ENCODE data around the gene CHFR. TPM values are rescaled to one million over a fixed set of nuclear protein-coding genes. Genes with fewer than 3 reads are reported as not detected.

The CHFR gene
- total and polyA plus RNA-seq, 9 of the 15 experiments (the other 6 are each of a cell fraction or from before 2014, with no cell fraction given) = 0.61 to 33.9 (median 19.3) TPM

- TF ChIP-seq ERF (CRISPR knock-in tag; IDR thresholded peaks at IDR 0.05) (0 out of 2 replicates have a peak, but pooled peaks have one; percentile 52), MLLT1 (IDR thresholded peaks at IDR 0.05) (no peak), FOXJ3 (CRISPR knock-in tag; IDR thresholded peaks at IDR 0.05) (no peak), PHF8 (IDR thresholded peaks at IDR 0.05; ENCODE audit: borderline replicate concordance, low read length) (peak; percentile 75; the same call in 1 of the 2 replicates), RBM15 (IDR thresholded peaks at IDR 0.05; ENCODE audit: insufficient read depth, low read length) (no peak), ZBTB9 (CRISPR knock-in tag; IDR thresholded peaks at IDR 0.05) (peak; percentile 63; the same call in 1 of the 2 replicates), XRCC5 (IDR thresholded peaks at IDR 0.05; ENCODE audit: low read depth, low read length) (peak; percentile 83; the same call in 1 of the 2 replicates), HDAC8 (tag; IDR thresholded peaks at IDR 0.05) (peak; percentile 43; the same call in 1 of the 2 replicates), MAFK (IDR thresholded peaks at IDR 0.05; ENCODE audit: low read length) (0 out of 2 replicates have a peak, but pooled peaks have one; percentile 3), E2F4 (CRISPR knock-in tag; IDR thresholded peaks at IDR 0.05; ENCODE audit: low read depth) (no peak), KLF10 (CRISPR knock-in tag; IDR thresholded peaks at IDR 0.05) (no peak), FOXP4 (CRISPR knock-in tag; IDR thresholded peaks at IDR 0.05; ENCODE audit: borderline replicate concordance) (no peak), FOXK2 (conservative IDR thresholded peaks at IDR 0.05 in 1 of 2, IDR thresholded peaks at IDR 0.05 in 1 of 2; ENCODE audit: low read depth in 2 of 2) (peak; percentile 48 to 69; a peak in 3 of 4 replicates), CREB1 (IDR thresholded peaks at IDR 0.05) (peak; percentile 57), CREB1 (CRISPR knock-in tag; IDR thresholded peaks at IDR 0.05) (peak; percentile 78), MTA2 (IDR thresholded peaks at IDR 0.05; ENCODE audit: low read depth) (no peak), ZNF347 (CRISPR knock-in tag; IDR thresholded peaks at IDR 0.05; ENCODE audit: low read depth) (no peak), MTA3 (IDR thresholded peaks at IDR 0.05; ENCODE audit: borderline replicate concordance) (peak; percentile 91), PHF20 (IDR thresholded peaks at IDR 0.05; ENCODE audit: partially characterized antibody) (peak; percentile 99), ZNF707 (CRISPR knock-in tag; conservative IDR thresholded peaks at IDR 0.05) (no peak), KDM4B (IDR thresholded peaks at IDR 0.05; ENCODE audit: borderline replicate concordance in 2 of 2, low read depth in 1 of 2) (peak in 1 of 2 experiments; percentile 95; a peak in 2 of 4 replicates), NELFE (IDR thresholded peaks at IDR 0.05; ENCODE audit: insufficient read depth, insufficient read length) (no peak)
These were observed 58.5 kb downstream of the CHFR start, which contains the start of gene GOLGA3 (continued) for GRCh38 chr12:132828706-132829534.

All from K562 (cell line).